Measurements from ENCODE around the gene RGS7. TPM values are rescaled to one million over a fixed set of nuclear protein-coding genes. Genes with fewer than 3 reads are reported as not detected.

Gene RGS7
- total and polyA plus RNA-seq, 2 of the 8 experiments (the other 6 are each of a cell fraction or from before 2014, with no cell fraction given): 1.6 to 3.0 TPM

DNA sequence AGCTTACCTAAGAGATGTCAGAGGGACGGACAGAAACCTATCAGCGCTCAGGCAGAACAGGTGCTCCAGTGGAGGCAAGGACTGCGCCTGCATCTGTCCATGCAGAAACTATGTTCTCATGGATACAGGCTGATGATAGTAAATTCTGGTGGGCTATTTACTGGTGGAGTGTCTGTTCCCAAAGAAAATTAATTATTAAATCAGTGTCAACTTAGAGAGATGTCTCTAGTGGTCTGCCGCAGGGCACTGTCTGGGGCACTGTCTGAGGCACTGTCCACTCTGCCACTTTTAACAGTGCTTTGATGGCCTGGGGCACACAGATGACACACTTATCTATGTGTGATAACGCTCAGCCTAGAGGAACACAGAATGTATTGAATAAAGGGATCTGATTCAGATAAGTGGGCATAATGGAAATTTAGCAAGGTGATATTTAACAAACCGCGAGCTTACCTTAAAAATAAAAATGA lies 148.1 kb downstream of the RGS7 start:
- Histone ChIP-seq H3K9ac (replicated peaks in 1 of 4; ENCODE audit: extremely low read depth in 1 of 4, low read depth in 3 of 4, low read length in 3 of 4) (no peak overlapping the region), H3K79me1 (ENCODE audit: low read depth, low read length) (no peaks in the 10 kb centered on the region), H3K27me3 (replicated peaks in 1 of 4; ENCODE audit: control insufficient read depth in 3 of 4, extremely low read depth in 1 of 4, insufficient read depth in 3 of 4, low read length in 3 of 4) (no peaks in the 10 kb centered on the region), H2BK20ac (ENCODE audit: low read length) (no peak overlapping the region), H4K20me1 (replicated peaks in 1 of 2; ENCODE audit: control insufficient read depth in 1 of 2, insufficient read depth in 2 of 2, low read length in 2 of 2) (no peaks in the 10 kb centered on the region), H3K4me2 (ENCODE audit: insufficient read depth in 1 of 2, low read depth in 2 of 2, low read length in 2 of 2) (no peak overlapping the region; a peak in 1 of 4 replicates), H3K23me2 (ENCODE audit: low read depth, low read length) (no peaks in the 10 kb centered on the region), H2BK120ac (replicated peaks; ENCODE audit: low read depth, low read length) (no peak overlapping the region), H2AFZ (ENCODE audit: low read length) (no peak overlapping the region), H3K4me1 (replicated peaks in 1 of 4; ENCODE audit: control insufficient read depth in 3 of 4, insufficient read depth in 4 of 4, low read length in 3 of 4) (peaks cover 0 to 8% (median 2%) of the 10 kb centered on the region in 4 experiments; a peak in 2 of 7 replicates), H3K4ac (replicated peaks; ENCODE audit: insufficient read length, low read depth, low read length) (no peak overlapping the region), H3K27ac (ENCODE audit: low read depth, low read length) (no peak overlapping the region), H2BK12ac (ENCODE audit: low read depth, low read length) (no peak overlapping the region), H3K56ac (replicated peaks; ENCODE audit: insufficient read length, low read depth, low read length) (no peak overlapping the region), H4K8ac (ENCODE audit: extremely low read depth, insufficient read depth, low read length) (no peak overlapping the region), H4K5ac (ENCODE audit: insufficient read length, low read depth, low read length) (no peak overlapping the region), H4K91ac (replicated peaks; ENCODE audit: insufficient read length, low read length) (no peak overlapping the region), H3K18ac (ENCODE audit: extremely low read depth, low read length) (no peak overlapping the region), H2BK5ac (ENCODE audit: low read depth, low read length) (no peak overlapping the region), H3K9me3 (ENCODE audit: insufficient read depth in 2 of 2, low read depth in 1 of 2, low read length in 1 of 2) (no peaks in the 10 kb centered on the region), H3K79me2 (ENCODE audit: control insufficient read depth in 1 of 2, insufficient read depth in 2 of 2, low read length in 2 of 2) (no peaks in the 10 kb centered on the region), H2AK5ac (ENCODE audit: low read depth, low read length) (no peak overlapping the region), H3K4me3 (ENCODE audit: extremely low read depth in 1 of 4, insufficient read depth in 2 of 4, low read depth in 3 of 4, low read length in 4 of 4) (no peak overlapping the region), H2BK15ac (ENCODE audit: low read length) (no peak overlapping the region), H3K23ac (ENCODE audit: insufficient read length) (no peak overlapping the region), H3K14ac (ENCODE audit: insufficient read length) (no peak overlapping the region), H3K36me3 (ENCODE audit: control insufficient read depth in 2 of 4, insufficient read depth in 4 of 4, low read length in 3 of 4) (no peaks in the 10 kb centered on the region)
- ChIA-PET POLR2A (ENCODE audit: partially characterized antibody) (no interaction called here), CTCF (ENCODE audit: partially characterized antibody) (interaction anchor here (1.4 kb wide), 1 partner anchor 59 kb away, joined by 5 read pairs; no protein-coding TSS in a partner anchor)
- 84% methylated on average over 7 of the region's 7 CpGs; no CpG with 5 or more reads in 1 of the 2 experiments for WGBS, 2 experiments (ENCODE audit: extremely low coverage in 1 of 2, insufficient coverage in 1 of 2, insufficient read length in 1 of 2, insufficient replicate concordance in 2 of 2, low coverage in 1 of 2, low lambda C conversion rate in 2 of 2, missing lambda C conversion rate in 1 of 2)
- FAIRE-seq: no peak
- TF ChIP-seq HDAC2 (IDR thresholded peaks at IDR 0.05; ENCODE audit: borderline replicate concordance in 1 of 2, low read depth in 2 of 2, low read length in 2 of 2) (no peak), YY1 (IDR thresholded peaks at IDR 0.05; ENCODE audit: low read depth, low read length) (no peak)
- DNase-seq (ENCODE audit: low read depth in 1 of 2, low spot score in 2 of 2): no peak
